Activated T-helper 2 cell treated with anti-CD3 and anti-CD28 coated beads, Interferon-gamma antibody, Interleukin-2, Interleukin-4, amounts not matched to agents 10 μg/mL and 5 μg/mL and 100 μg/mL, durations not matched to agents 14 hours and 24 hours and 36 hours (primary cell): ENCODE data around the gene RAD23A. TPM values are rescaled to one million over a fixed set of nuclear protein-coding genes. Genes with fewer than 3 reads are reported as not detected.

Experiments used
- DNase-seq: peaks from one replicate; pipeline ENCODE4 v3.0.0; 2021; ENCODE audit warnings: low spot score
- H3K27ac Mint-ChIP-seq: one replicate; pipeline ENCODE4 v1.8.0; 2021; ENCODE audit warnings: mixed read lengths
- H3K27me3 Mint-ChIP-seq: one replicate; pipeline ENCODE4 v1.8.0; 2021; ENCODE audit warnings: low read depth, mixed read lengths
- H3K36me3 Mint-ChIP-seq: one replicate; pipeline ENCODE4 v1.8.0; 2021; ENCODE audit warnings: low read depth, mixed read lengths
- H3K4me1 Mint-ChIP-seq: one replicate; pipeline ENCODE4 v1.8.0; 2021; ENCODE audit warnings: low read depth, mixed read lengths
- H3K4me3 Mint-ChIP-seq: one replicate; pipeline ENCODE4 v1.8.0; 2021; ENCODE audit warnings: low read depth, mild to moderate bottlenecking, moderate library complexity, mixed read lengths
- H3K9me3 Mint-ChIP-seq: one replicate; pipeline ENCODE4 v1.8.0; 2021; ENCODE audit warnings: mixed read lengths
- intact Hi-C: fragments of 100-400 bp; cut with micrococcal nuclease; formaldehyde crosslinking; loops from one replicate; pipeline ENCODE4 v1.15.1; 2023
- total RNA-seq: library from RNA; stranded (reverse); gene quantifications from 2 replicates; pipeline ENCODE4 v1.2.3, GENCODE V29; 2022

The RAD23A gene
- total RNA-seq, 1 donor from 2014 or later = 189 TPM

GRCh38 chr19:12997967-12998940, 52.6 kb downstream of the RAD23A start:
- Mint-ChIP-seq H3K9me3 (no peaks in the 10 kb centered on the region), H3K4me3 (peak overlapping the region; percentile 41), H3K4me1 (peaks cover 5% of the 10 kb centered on the region), H3K27me3 (peaks cover 31% of the 10 kb centered on the region), H3K27ac (no peak overlapping the region), H3K36me3 (no peaks in the 10 kb centered on the region)
- intact Hi-C loops = no loop called here
- DNase-seq = no peak

- Mint-ChIP-seq H3K27me3 (peaks cover 11% of the 10 kb centered on the region), H3K36me3 (no peaks in the 10 kb centered on the region), H3K4me3 (no peak overlapping the region), H3K27ac (no peak overlapping the region), H3K9me3 (no peaks in the 10 kb centered on the region), H3K4me1 (no peaks in the 10 kb centered on the region)
- intact Hi-C loops = no loop called here
- no peak for DNase-seq
Measured at GRCh38 chr19:13001166-13001501, 55.5 kb downstream of the RAD23A start.

GRCh38 chr19:13001502-13002165, 56.0 kb downstream of the RAD23A start:
- Mint-ChIP-seq H3K36me3 (no peaks in the 10 kb centered on the region), H3K27me3 (peaks cover 11% of the 10 kb centered on the region), H3K4me3 (no peak overlapping the region), H3K4me1 (no peaks in the 10 kb centered on the region), H3K27ac (no peak overlapping the region), H3K9me3 (no peaks in the 10 kb centered on the region)
- DNase-seq = no peak
- intact Hi-C loops = no loop called here

- H3K36me3 Mint-ChIP-seq = no peaks in the 10 kb centered on the region
- no peaks in the 10 kb centered on the region for H3K9me3 Mint-ChIP-seq
- H3K4me1 Mint-ChIP-seq = no peaks in the 10 kb centered on the region
- DNase-seq = no peak
- H3K27ac Mint-ChIP-seq = no peak overlapping the region
- intact Hi-C loops = no loop called here
- no peak overlapping the region for H3K4me3 Mint-ChIP-seq
- peaks cover 7% of the 10 kb centered on the region for H3K27me3 Mint-ChIP-seq
Measured at GRCh38 chr19:13002166-13002898, 56.7 kb downstream of the RAD23A start.

- no peak overlapping the region for H3K27ac Mint-ChIP-seq
- no peaks in the 10 kb centered on the region for H3K9me3 Mint-ChIP-seq
- no peak overlapping the region for H3K4me3 Mint-ChIP-seq
- intact Hi-C loops = no loop called here
- no peak for DNase-seq
- no peaks in the 10 kb centered on the region for H3K4me1 Mint-ChIP-seq
- peaks cover 1% of the 10 kb centered on the region for H3K27me3 Mint-ChIP-seq
- no peaks in the 10 kb centered on the region for H3K36me3 Mint-ChIP-seq
Measured at GRCh38 chr19:13003081-13003480, 57.4 kb downstream of the RAD23A start.

Other genes with a start within 250 kb of the RAD23A start
- gene FBXW9, start 249.2 kb upstream of the RAD23A start, total RNA-seq = 8.8 and 9.4 TPM in 2 replicates
- 109 and 112 TPM in 2 replicates for gene TNPO2, start 221.9 kb upstream of the RAD23A start, total RNA-seq
- gene TRIR, start 211.2 kb upstream of the RAD23A start, total RNA-seq = 204 and 210 TPM in 2 replicates
- 62.7 and 62.8 TPM in 2 replicates for gene GET3, start 208.4 kb upstream of the RAD23A start, total RNA-seq
- 0.11 TPM in 1 of 2 replicates, not detected in the other for gene BEST2, start 194.1 kb upstream of the RAD23A start, total RNA-seq
- gene HOOK2, start 170.3 kb upstream of the RAD23A start, total RNA-seq = 18.3 and 25.1 TPM in 2 replicates
- 333 and 351 TPM in 2 replicates for gene JUNB, start 154.4 kb upstream of the RAD23A start, total RNA-seq
- 274 and 279 TPM in 2 replicates for gene PRDX2, start 144.1 kb upstream of the RAD23A start, total RNA-seq
- gene THSD8, start 143.8 kb upstream of the RAD23A start, total RNA-seq = 28.6 and 29.8 TPM in 2 replicates
- 38.3 and 40.6 TPM in 2 replicates for gene RNASEH2A, start 139.3 kb upstream of the RAD23A start, total RNA-seq
- gene RTBDN, start 111.3 kb upstream of the RAD23A start, total RNA-seq = not detected in 2 replicates
- gene MAST1, start 107.3 kb upstream of the RAD23A start, total RNA-seq = 5.2 and 6.5 TPM in 2 replicates
- gene DNASE2, start 64.4 kb upstream of the RAD23A start, total RNA-seq = 21.9 and 25.6 TPM in 2 replicates
- gene KLF1, start 58.7 kb upstream of the RAD23A start, total RNA-seq = 0.62 and 0.97 TPM in 2 replicates
- gene GCDH, start 54.7 kb upstream of the RAD23A start, total RNA-seq = 51.6 and 53.2 TPM in 2 replicates
- gene SYCE2, start 26.6 kb upstream of the RAD23A start, total RNA-seq = 1.9 and 3.2 TPM in 2 replicates
- gene FARSA, start 12.2 kb upstream of the RAD23A start, total RNA-seq = 165 and 166 TPM in 2 replicates
- 984 and 991 TPM in 2 replicates for gene CALR, start 7.3 kb upstream of the RAD23A start, total RNA-seq
- gene GADD45GIP1, start 11.4 kb downstream of the RAD23A start, total RNA-seq = 29.2 and 32.6 TPM in 2 replicates
- 0.16 TPM in 1 of 2 replicates, not detected in the other for gene DAND5, start 23.7 kb downstream of the RAD23A start, total RNA-seq
- 2.7 and 3.0 TPM in 2 replicates for gene NFIX, start 49.6 kb downstream of the RAD23A start, total RNA-seq
- gene LYL1, start 157.0 kb downstream of the RAD23A start, total RNA-seq = 5.5 and 5.6 TPM in 2 replicates
- gene TRMT1, start 170.9 kb downstream of the RAD23A start, total RNA-seq = 112 and 116 TPM in 2 replicates
- 117 and 132 TPM in 2 replicates for gene NACC1, start 172.4 kb downstream of the RAD23A start, total RNA-seq
- 68.9 and 69.1 TPM in 2 replicates for gene STX10, start 204.5 kb downstream of the RAD23A start, total RNA-seq
- gene IER2, start 204.5 kb downstream of the RAD23A start, total RNA-seq = 140 and 143 TPM in 2 replicates